ENCODE data around the gene ADGRV1.

ADGRV1 gene

GRCh38 chr5:91126448-91126847, 567.9 kb downstream of the ADGRV1 start:
- Histone ChIP-seq H2AFZ (ENCODE audit: low read length) (no peak overlapping the region), H3K79me2 (ENCODE audit: insufficient read depth, low read length) (no peaks in the 10 kb centered on the region), H3K9me3 (ENCODE audit: insufficient read depth, low read depth, low read length) (no peaks in the 10 kb centered on the region), H3K36me3 (ENCODE audit: insufficient read depth, low read length) (no peaks in the 10 kb centered on the region), H4K20me1 (ENCODE audit: insufficient read depth, low read length, poor library complexity, severe bottlenecking) (no peaks in the 10 kb centered on the region), H3K27me3 (ENCODE audit: insufficient read depth, low read length, poor library complexity, severe bottlenecking) (no peaks in the 10 kb centered on the region), H3K4me2 (ENCODE audit: low read depth, low read length, poor library complexity, severe bottlenecking) (no peak overlapping the region), H3K9me2 (replicated peaks; ENCODE audit: low read depth, low read length) (no peaks in the 10 kb centered on the region), H3K4me3 (ENCODE audit: low read length, poor library complexity, severe bottlenecking) (no peak overlapping the region), H3K4me1 (ENCODE audit: insufficient read depth, low read length, poor library complexity, severe bottlenecking) (no peaks in the 10 kb centered on the region), H3F3A (ENCODE audit: low read depth) (no peaks in the 10 kb centered on the region), H3K9ac (ENCODE audit: low read depth, low read length, poor library complexity, severe bottlenecking) (no peak overlapping the region)
- no peak for TF ChIP-seq EZH2phosphoT487 (IDR thresholded peaks at IDR 0.05; ENCODE audit: borderline replicate concordance)
- TF ChIP-seq, protein P1, sequence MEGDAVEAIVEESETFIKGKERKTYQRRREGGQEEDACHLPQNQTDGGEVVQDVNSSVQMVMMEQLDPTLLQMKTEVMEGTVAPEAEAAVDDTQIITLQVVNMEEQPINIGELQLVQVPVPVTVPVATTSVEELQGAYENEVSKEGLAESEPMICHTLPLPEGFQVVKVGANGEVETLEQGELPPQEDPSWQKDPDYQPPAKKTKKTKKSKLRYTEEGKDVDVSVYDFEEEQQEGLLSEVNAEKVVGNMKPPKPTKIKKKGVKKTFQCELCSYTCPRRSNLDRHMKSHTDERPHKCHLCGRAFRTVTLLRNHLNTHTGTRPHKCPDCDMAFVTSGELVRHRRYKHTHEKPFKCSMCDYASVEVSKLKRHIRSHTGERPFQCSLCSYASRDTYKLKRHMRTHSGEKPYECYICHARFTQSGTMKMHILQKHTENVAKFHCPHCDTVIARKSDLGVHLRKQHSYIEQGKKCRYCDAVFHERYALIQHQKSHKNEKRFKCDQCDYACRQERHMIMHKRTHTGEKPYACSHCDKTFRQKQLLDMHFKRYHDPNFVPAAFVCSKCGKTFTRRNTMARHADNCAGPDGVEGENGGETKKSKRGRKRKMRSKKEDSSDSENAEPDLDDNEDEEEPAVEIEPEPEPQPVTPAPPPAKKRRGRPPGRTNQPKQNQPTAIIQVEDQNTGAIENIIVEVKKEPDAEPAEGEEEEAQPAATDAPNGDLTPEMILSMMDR (conservative IDR thresholded peaks at IDR 0.05; ENCODE audit: low read length): no peak

DNA sequence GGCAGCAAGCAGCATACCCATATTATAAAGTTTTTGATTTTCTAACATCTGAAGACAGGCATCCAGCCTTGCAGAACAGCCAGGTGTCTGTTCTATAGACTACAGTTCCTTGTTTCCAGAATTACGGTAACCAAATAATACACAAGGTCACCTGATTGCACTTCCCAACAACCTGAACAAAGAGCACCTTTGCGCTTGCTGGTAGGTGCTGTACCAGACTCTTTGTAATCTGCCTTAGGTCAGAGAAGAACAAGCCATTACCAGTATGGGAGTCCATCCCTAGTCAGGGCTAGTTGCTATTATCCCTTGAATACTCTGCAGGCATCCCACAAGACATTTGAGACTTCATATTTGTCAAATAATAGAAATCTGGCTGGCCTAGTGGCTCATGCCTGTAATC, 568.3 kb downstream of the ADGRV1 start:
- Histone ChIP-seq H3K4me1 (ENCODE audit: insufficient read depth, low read length, poor library complexity, severe bottlenecking) (no peaks in the 10 kb centered on the region), H3K36me3 (ENCODE audit: insufficient read depth, low read length) (no peaks in the 10 kb centered on the region), H3F3A (ENCODE audit: low read depth) (no peaks in the 10 kb centered on the region), H2AFZ (ENCODE audit: low read length) (no peak overlapping the region), H3K9me3 (ENCODE audit: insufficient read depth, low read depth, low read length) (no peaks in the 10 kb centered on the region), H3K9ac (ENCODE audit: low read depth, low read length, poor library complexity, severe bottlenecking) (no peak overlapping the region), H3K4me3 (ENCODE audit: low read length, poor library complexity, severe bottlenecking) (no peak overlapping the region), H3K27me3 (ENCODE audit: insufficient read depth, low read length, poor library complexity, severe bottlenecking) (no peaks in the 10 kb centered on the region), H3K79me2 (ENCODE audit: insufficient read depth, low read length) (no peaks in the 10 kb centered on the region), H4K20me1 (ENCODE audit: insufficient read depth, low read length, poor library complexity, severe bottlenecking) (no peaks in the 10 kb centered on the region), H3K4me2 (ENCODE audit: low read depth, low read length, poor library complexity, severe bottlenecking) (no peak overlapping the region), H3K9me2 (replicated peaks; ENCODE audit: low read depth, low read length) (no peaks in the 10 kb centered on the region)
- TF ChIP-seq, protein P1 (conservative IDR thresholded peaks at IDR 0.05; ENCODE audit: low read length): no peak
- no peak for TF ChIP-seq EZH2phosphoT487 (IDR thresholded peaks at IDR 0.05; ENCODE audit: borderline replicate concordance)

GRCh38 chr5:91127456-91128081, 569.0 kb downstream of the ADGRV1 start:
- Histone ChIP-seq H3K36me3 (ENCODE audit: insufficient read depth, low read length) (no peaks in the 10 kb centered on the region), H3K9ac (ENCODE audit: low read depth, low read length, poor library complexity, severe bottlenecking) (no peak overlapping the region), H3K27me3 (ENCODE audit: insufficient read depth, low read length, poor library complexity, severe bottlenecking) (no peaks in the 10 kb centered on the region), H3K9me3 (ENCODE audit: insufficient read depth, low read depth, low read length) (no peaks in the 10 kb centered on the region), H3K9me2 (replicated peaks; ENCODE audit: low read depth, low read length) (no peaks in the 10 kb centered on the region), H3K4me1 (ENCODE audit: insufficient read depth, low read length, poor library complexity, severe bottlenecking) (no peaks in the 10 kb centered on the region), H3K4me3 (ENCODE audit: low read length, poor library complexity, severe bottlenecking) (no peak overlapping the region), H3K4me2 (ENCODE audit: low read depth, low read length, poor library complexity, severe bottlenecking) (no peak overlapping the region), H2AFZ (ENCODE audit: low read length) (no peak overlapping the region), H3K79me2 (ENCODE audit: insufficient read depth, low read length) (no peaks in the 10 kb centered on the region), H4K20me1 (ENCODE audit: insufficient read depth, low read length, poor library complexity, severe bottlenecking) (no peaks in the 10 kb centered on the region), H3F3A (ENCODE audit: low read depth) (no peaks in the 10 kb centered on the region)
- no peak for TF ChIP-seq EZH2phosphoT487 (IDR thresholded peaks at IDR 0.05; ENCODE audit: borderline replicate concordance)
- TF ChIP-seq, protein P1 (conservative IDR thresholded peaks at IDR 0.05; ENCODE audit: low read length): no peak

Data from Loucy (cell line).